HFF-Myc (cell line): ENCODE data around the gene ADAMTS13.
"Not testable (repeated sequence)": the region's sequence is repeated elsewhere in the genome, so short reads cannot be mapped to it uniquely, and the experiment has no call there.

Experiments
- DNase-seq: peaks from one replicate; pipeline ENCODE4 v3.0.0-alpha.2; 2011; ENCODE audit warnings: low read depth; ENCODE audit errors: extremely low read depth
- H3K4me3 ChIP-seq: replicated peaks from 2 replicates; pipeline ENCODE4 v1.5.1; 2011; ENCODE audit warnings: low read depth, mild to moderate bottlenecking, control low read depth, low read length
- TF ChIP-seq, protein P1 (sequence below): IDR thresholded peaks from 2 replicates; pipeline ENCODE4 v1.5.1; 2012; ENCODE audit warnings: mild to moderate bottlenecking, low read depth, low read length, control low read depth; ENCODE audit errors: missing control alignments

Gene ADAMTS13

DNA sequence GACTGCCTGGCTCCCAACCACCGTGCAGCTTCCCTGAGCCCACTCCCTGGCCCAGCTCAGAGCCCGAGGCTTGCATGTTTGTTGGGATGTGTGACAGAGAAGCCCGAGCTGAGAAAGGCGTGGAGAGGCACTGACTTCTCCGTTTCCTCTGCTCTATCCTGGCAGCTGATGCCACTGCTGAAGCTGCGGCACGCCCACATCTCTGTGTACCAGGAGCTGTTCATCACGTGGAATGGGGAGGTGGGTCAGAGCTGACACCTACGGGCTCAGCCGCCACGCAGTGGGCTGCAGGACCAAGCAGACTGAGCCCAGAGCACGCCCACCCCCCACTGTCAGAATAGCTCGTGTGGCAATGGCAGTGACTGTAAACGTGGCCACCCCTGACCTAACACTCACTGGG lies 36.7 kb upstream of the ADAMTS13 start:
- no peak overlapping the region for H3K4me3 ChIP-seq
- DNase-seq = no peak
- TF ChIP-seq, protein P1, sequence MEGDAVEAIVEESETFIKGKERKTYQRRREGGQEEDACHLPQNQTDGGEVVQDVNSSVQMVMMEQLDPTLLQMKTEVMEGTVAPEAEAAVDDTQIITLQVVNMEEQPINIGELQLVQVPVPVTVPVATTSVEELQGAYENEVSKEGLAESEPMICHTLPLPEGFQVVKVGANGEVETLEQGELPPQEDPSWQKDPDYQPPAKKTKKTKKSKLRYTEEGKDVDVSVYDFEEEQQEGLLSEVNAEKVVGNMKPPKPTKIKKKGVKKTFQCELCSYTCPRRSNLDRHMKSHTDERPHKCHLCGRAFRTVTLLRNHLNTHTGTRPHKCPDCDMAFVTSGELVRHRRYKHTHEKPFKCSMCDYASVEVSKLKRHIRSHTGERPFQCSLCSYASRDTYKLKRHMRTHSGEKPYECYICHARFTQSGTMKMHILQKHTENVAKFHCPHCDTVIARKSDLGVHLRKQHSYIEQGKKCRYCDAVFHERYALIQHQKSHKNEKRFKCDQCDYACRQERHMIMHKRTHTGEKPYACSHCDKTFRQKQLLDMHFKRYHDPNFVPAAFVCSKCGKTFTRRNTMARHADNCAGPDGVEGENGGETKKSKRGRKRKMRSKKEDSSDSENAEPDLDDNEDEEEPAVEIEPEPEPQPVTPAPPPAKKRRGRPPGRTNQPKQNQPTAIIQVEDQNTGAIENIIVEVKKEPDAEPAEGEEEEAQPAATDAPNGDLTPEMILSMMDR = no peak

DNA sequence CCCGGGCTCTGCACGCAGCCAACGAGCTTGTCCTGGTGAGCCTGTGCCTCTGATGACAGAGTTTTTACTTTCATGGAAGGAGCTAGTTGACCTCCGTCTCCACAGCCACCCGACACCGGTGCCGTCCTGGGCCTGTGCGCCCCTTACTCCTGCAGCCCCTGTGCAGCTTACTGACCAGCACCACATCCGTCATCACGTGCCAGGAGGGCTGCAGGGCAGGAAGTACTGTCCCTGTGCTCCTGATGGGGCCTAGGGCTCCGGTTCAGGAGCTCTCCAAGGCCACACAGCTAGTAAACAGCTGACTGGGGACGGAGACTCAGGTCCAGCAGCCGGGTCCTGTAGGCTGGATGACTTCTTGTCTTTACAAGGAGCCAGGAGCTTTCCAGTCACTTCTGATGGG lies 35.8 kb upstream of the ADAMTS13 start:
- H3K4me3 ChIP-seq = no peak overlapping the region
- TF ChIP-seq, protein P1 = no peak
- DNase-seq = no peak

DNA sequence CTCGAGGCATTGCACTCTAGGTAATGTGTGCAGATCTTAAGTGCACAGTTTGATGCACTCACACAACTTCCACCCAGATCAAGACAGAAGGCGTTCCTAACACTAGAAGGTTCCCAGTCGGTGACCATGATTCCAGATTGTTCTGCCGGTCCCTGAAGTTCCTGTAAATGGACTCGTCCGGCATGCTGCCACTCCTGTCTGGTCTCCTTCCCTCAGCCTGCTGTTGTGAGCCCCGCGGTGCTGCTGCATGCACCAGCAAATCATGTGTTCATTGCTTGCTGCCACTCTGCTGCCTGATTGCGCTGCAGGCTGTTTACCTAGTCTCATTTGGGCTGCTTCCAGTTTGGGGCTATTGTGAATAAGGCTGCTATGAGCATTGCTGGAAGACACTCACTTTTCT lies 34.5 kb upstream of the ADAMTS13 start:
- TF ChIP-seq, protein P1 = no peak
- H3K4me3 ChIP-seq = no peak overlapping the region
- no peak for DNase-seq

DNA sequence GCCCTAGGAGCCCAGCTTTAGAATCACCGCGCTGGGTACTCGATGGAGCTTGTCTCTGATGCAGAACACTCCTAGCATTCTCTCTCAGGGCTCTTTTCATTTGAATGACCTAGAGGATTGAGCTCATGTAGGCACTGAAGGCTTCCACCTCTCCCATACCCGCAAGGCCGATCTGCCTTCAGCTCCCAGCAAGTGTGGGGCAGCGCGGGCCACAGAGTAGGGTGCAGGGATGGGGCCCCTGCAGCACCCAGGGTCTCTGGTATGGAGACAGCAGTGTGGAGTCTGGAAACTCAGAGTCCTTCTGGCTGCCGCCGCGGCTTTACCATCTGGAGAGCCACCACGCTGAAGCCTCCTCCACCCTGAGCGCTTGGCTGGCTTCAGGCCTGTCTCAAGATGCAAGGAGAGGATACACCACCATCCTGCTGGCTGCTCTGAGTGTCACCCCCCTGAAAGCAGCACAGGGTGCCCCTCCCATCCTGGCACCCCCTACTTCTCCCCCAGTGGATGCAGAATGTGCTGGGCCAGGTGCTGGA lies 33.1 kb upstream of the ADAMTS13 start:
- H3K4me3 ChIP-seq = no peak overlapping the region
- TF ChIP-seq, protein P1 = no peak
- DNase-seq = no peak

DNA sequence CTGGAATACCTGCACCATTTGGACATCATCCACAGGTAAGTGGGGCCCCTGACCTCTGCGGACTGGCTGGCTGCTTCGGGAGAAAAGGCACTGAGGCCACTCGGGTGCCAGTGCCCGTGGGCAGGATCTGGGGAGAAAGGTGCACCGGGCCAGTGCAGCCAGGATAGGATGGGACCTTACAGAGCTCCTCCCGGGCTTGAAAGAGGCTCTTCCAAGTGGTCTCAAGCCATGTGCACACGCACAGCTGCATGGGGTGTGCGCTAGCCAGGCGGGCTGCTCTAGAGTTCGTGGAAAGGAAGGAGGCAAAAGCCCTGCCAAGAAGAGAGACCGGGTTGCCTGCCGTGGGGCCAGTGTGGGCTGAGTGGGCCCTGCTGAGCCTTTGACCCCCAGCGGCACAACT lies 32.6 kb upstream of the ADAMTS13 start:
- TF ChIP-seq, protein P1 = no peak
- no peak for DNase-seq
- H3K4me3 ChIP-seq = no peak overlapping the region

DNA sequence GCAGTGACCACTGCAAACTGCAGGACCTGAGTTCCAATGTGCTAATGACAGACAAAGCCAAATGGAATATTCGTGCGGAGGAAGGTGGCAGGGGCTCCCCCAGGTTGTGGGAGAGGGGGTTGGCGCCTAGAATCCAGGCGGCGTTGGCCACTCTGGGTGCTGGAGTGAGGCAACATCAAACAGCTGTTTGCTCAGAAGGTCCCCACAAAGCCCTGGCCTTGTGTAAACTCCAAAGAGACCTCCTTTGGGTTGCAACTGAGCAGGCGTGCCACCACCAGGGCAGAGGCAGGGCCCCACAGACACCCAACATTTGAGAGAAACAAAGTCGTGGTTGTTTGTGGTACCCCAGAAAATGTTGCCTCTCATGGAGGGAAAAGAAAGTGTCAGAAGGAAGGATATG lies 31.5 kb upstream of the ADAMTS13 start:
- no peak for DNase-seq
- TF ChIP-seq, protein P1 = no peak
- H3K4me3 ChIP-seq = no peak overlapping the region

DNA sequence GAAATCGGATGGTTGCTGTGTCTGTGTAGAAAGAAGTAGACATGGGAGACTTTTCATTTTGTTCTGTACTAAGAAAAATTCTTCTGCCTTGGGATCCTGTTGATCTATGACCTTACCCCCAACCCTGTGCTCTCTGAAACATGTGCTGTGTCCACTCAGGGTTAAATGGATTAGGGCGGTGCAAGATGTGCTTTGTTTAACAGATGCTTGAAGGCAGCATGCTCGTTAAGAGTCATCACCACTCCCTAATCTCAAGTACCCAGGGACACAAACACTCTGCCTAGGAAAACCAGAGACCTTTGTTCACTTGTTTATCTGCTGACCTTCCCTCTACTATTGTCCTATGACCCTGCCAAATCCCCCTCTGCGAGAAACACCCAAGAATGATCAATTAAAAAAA lies 30.7 kb upstream of the ADAMTS13 start:
- DNase-seq, H3K4me3 ChIP-seq: not testable (repeated sequence)

DNA sequence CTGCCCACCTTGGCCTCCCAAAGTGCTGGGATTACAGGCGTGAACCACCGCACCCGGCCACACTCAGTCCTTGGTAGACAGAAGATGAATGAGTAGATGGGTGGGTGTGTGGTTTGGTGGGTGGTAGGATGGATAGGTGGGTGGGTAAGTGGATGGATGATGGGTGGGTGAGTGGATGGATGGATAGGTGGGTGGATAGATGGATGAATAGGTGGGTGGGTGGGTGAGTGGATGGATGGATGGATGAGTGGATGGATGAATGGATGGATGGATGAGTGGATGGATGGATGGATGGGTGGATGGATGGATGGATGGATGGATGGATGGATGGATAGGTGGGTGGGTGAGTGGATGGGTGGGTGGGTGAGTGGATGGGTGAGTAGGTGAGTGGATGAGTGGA lies 29.9 kb upstream of the ADAMTS13 start:
- H3K4me3 ChIP-seq, DNase-seq: not testable (repeated sequence)
